GM21737 (cell line): ENCODE measurements around the gene AMIGO2.
"Not testable (repeated sequence)": the region's sequence is repeated elsewhere in the genome, so short reads cannot be mapped to it uniquely, and the experiment has no call there.

Source experiments
- ATAC-seq: cut with Tn5 transposase; IDR thresholded peaks from one replicate; pipeline ENCODE4 v1.9.1; 2021; ENCODE audit warnings: mild to moderate bottlenecking, moderate library complexity; ENCODE audit not compliant: unreplicated experiment

Gene AMIGO2

GRCh38 chr12:47075192-47076084, 4.3 kb downstream of the AMIGO2 start:
- no peak for ATAC-seq

DNA sequence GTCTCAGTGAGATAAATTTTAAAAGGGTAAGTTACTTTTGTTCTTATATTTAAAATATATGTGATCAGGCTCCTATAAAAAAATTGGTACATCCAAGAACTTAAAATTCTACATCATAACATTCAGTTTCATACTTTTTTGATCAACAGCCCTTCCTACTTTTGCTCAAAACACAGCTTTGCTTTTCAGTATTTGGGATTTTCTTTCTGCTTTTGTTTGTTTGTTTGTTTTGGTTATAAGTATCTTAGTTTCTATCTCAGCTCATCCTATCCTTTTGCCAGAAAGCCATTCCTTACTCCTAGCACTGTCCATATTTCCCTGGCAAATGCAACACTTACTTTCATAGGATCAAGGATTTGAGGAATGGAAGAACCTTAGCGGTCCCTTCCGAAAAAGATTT, 5.0 kb downstream of the AMIGO2 start:
- ATAC-seq, result no peak

DNA sequence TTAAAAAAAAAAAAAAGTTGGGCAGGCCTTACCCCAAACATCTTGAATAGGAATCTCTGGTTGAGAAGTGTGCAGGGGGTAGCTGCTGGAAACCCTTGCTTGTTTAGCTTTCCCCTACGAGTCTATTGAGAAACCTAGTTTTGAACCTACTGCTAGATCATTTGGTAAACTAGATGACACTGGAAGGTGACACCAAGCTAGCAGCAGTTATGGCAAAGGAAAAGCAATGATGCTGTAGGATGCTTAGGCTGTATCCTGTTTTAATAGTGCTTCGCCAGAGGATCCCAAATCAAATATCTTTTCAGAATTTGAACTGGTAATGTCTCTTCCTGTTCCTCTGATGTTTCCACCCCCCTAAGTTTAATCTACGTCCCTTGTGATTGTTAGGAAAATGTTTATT, 5.8 kb downstream of the AMIGO2 start:
- ATAC-seq, result no peak

DNA sequence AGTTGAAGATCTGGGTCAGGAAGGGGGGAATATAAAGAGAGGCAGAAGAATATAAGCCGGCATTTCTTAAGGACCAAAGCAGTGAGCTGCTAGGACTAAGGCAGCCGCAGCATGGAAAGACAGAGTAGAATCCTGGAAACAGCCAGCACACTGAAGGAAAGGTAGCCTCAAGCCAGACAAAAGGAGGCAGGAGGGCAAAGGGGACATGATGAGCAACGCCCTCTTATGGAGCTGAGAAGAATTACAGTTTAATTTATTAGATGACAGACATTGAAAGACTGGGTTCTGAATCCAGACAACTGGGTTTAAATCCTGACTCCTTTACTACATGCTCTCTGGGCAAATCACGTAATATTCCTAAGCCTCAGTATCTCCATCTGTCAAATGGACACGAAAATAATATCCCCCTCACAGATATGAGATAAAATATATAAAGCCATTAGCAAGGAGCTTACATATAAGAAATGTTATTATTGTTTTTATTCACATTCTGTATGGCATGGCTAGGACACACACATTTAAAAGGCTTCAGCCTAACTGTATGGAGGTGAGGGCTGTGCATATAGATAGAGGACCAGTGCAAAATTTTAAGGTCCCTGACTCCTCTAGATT, 8.4 kb downstream of the AMIGO2 start:
- ATAC-seq, result no peak

DNA sequence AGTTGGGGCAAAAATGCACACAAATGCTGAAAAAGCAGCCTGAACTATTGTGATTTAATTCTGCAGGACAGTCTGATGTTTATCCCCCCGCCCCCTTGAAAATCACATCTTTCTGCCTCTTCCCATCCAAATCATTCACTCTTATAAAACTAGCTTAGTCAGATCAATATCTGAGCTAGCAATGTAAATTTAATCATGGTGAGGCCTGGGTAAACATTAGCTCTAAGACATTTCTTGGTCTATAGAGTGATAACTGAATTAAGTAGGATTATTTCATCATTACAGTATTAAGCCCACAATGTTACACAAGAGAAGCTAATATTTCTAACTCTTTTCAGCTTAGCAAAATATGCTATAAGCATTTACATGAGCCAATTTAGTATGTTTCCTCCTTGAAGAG, 9.4 kb downstream of the AMIGO2 start:
- no peak for ATAC-seq

DNA sequence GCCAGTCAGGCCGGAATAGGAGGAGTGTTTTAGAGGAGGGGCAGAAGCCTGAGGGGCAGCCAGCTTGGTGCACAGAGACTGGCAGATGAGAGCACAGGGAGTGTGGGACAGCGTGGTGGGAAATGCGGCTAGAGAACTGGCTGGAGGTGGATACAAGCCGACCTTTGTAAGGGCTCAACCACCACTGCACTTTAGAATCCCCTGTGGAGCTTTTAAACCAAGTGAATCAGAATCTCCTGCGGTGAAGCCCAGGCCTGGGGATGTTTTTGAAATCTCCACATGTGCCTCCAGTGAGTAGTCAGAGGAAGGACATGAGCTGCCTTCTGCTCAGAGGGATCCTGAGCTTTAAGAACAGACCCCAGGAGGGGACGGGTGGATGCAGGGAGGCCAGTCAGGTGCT, 11.2 kb downstream of the AMIGO2 start:
- ATAC-seq, result no peak

- ATAC-seq, result no peak
These were observed 11.9 kb downstream of the AMIGO2 start for GRCh38 chr12:47067771-47068431.

DNA sequence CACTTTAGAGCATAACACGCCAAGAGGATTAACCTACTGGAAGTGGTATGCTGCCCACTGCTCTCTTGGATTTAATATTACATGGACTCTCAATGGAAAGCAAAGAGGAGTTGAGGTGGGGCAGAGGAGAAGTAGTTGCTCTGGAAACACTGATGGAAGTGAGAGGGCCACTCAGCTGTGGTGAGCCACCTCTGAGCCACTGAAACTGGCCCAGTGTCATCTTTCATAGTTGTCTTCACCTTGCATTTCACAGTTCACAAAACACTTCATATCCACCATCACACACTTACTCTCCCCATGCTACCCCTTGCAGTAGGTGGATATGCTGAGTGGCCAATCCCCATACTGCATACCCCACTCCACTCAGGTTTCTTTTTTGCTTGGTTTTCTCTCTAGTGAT, 12.6 kb downstream of the AMIGO2 start:
- ATAC-seq, result no peak

DNA sequence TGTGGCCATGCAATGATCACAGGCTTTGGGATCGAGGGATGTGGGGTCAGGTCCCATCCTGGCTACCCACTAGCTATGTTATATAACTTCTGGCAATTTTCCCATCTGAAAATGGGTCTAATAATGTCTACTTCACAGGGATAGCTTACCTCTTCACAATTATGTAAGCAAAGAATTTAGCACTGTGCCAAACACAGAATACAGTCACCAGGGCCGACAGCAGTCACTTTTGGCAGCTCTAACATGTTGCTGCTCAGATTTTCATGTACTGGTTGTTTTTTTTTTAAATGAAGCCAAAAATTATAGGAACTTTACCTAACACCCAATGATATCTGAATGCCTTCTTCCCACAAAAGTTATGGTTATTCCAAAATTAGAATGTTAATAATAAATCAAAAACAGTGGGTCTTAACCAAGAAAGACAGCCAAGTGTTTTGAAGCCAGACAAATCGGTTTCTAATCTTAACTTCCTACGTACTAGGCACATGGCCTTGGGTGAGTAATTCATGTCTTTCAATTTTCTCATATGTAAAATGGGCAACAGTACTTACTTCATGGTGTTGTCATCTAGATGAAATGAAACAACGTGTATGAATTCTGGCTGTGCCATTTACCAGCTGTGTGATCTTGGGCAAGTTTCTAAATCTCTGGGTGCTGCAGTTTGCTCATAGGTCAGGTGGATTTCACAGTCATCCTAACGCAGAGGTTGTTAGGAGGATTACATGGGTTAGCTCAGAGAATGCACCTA, 13.3 kb downstream of the AMIGO2 start:
- no peak for ATAC-seq

- no peak for ATAC-seq
These were observed 14.2 kb downstream of the AMIGO2 start for GRCh38 chr12:47065546-47065945.

DNA sequence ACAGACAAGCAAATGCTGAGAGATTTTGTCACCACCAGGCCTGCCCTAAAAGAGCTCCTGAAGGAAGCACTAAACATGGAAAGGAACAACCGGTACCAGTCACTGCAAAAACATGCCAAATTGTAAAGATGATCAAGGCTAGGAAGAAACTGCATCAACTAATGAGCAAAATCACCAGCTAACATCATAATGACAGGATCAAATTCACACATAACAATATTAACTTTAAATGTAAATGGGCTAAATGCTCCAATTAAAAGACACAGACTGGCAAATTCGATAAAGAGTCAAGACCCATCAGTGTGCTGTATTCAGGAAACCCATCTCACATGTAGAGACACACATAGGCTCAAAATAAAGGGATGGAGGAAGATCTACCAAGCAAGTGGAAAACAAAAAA, 21.1 kb downstream of the AMIGO2 start:
- not testable (repeated sequence) for ATAC-seq

DNA sequence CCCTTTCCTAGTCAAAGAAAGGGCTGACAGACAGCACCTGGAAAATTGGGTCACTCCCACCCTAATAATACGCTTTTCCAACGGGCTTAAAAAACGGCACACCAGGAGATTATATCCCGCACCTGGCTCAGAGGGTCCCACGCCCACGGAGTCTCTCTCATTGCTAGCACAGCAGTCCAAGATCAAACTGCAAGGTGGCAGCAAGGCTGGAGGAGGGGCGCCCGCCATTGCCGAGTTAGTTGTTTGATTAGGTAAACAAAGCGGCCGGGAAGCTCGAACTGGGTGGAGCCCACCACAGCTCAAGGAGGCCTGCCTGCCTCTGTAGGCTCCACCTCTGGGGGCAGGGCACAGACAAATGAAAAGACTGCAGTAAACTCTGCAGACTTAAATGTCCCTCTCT, 22.8 kb downstream of the AMIGO2 start:
- ATAC-seq, result not testable (repeated sequence)

GRCh38 chr12:47055856-47056255, 23.9 kb downstream of the AMIGO2 start:
- not testable (repeated sequence) for ATAC-seq

GRCh38 chr12:47054659-47055058, 25.1 kb downstream of the AMIGO2 start:
- no peak for ATAC-seq

GRCh38 chr12:47053961-47054360, 25.8 kb downstream of the AMIGO2 start:
- ATAC-seq, result no peak

DNA sequence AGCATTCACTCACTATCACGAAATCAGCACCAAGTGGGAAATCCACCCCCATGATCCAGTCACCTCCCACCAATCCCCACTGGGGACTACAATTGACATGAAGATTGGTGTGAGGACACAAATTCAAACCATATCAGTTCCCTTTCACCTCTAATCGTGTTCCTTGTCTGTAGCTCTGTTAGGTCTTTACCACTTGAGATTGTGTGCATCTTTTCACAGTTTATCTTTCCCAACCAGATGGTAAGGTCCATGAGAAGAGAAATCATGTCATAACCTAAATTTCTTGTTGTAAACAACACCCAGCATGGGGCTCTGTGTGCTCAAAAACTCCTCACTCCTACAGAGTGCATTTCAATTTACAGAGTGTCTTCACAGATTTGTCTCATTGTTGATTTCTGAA, 27.5 kb downstream of the AMIGO2 start:
- ATAC-seq, result no peak

- ATAC-seq, result not testable (repeated sequence)
These were observed 28.5 kb downstream of the AMIGO2 start for GRCh38 chr12:47051291-47051690.

DNA sequence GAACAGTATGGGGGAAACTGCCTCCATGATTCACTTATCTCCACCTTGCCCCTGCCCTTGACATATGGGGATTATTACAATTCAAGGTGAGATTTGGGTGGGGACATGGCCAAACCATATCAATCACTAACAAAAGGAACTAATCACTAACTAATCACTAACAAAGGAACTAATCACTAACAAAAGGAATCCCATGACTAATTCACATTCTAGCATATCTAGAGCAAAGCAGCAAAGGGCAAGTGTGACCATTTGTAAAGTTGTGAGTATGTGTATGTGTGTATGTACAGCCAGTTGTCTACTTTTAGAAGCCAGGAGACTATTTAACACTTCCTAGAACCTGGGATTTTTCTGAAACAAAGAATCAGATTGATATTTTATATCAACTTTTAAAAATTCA, 31.2 kb downstream of the AMIGO2 start:
- no peak for ATAC-seq

GRCh38 chr12:47041327-47041726, 38.4 kb downstream of the AMIGO2 start:
- ATAC-seq, result no peak

GRCh38 chr12:47039756-47040155, 40.0 kb downstream of the AMIGO2 start:
- ATAC-seq, result no peak

GRCh38 chr12:47039079-47039478, 40.7 kb downstream of the AMIGO2 start:
- ATAC-seq, result no peak
